NCI-H2171 (cell line): Measurements from ENCODE around the gene TRAPPC2L.
"Not testable (repeated sequence)": the region's sequence is repeated elsewhere in the genome, so short reads cannot be mapped to it uniquely, and the experiment has no call there.

ENCODE experiments used
- DNase-seq: peaks from one replicate; lab custom pipeline; 2025; lab: John Stamatoyannopoulos, UW

Gene TRAPPC2L

DNA sequence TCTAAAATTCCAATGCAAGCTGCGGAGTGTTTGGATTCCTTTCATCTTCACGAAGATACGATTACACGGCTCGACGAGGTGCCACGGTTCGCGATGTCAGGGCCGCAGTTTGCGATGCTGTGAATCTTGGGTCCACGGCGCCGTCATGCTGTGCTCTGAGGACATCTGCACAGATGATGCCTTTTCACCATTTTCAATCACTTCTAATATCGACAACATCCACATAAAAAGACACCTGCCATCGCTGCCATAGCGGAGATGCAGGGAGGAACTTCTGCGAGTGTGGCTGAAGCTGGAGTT lies 38.4 kb upstream of the TRAPPC2L start:
- DNase-seq, result no peak

DNA sequence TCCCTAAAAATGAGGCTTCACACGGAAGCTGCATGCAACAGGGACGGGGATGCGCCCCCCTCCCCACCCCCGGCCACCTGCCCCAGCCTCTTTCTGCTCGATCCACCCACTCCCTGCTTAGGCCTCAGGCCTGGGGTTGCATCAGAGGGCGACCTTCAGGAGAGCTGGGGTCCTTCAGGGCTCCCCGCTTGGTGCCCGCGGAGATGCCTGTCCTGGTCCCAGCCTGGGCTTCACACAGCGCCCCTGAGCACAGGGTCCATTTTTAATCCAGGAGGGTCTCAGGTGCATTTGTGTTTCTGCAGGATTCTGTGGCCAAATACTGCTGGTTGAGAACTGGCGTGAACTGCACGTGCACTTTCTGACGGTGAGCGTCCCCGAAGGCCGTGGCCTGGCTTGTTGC lies 37.8 kb upstream of the TRAPPC2L start:
- DNase-seq, result no peak

DNA sequence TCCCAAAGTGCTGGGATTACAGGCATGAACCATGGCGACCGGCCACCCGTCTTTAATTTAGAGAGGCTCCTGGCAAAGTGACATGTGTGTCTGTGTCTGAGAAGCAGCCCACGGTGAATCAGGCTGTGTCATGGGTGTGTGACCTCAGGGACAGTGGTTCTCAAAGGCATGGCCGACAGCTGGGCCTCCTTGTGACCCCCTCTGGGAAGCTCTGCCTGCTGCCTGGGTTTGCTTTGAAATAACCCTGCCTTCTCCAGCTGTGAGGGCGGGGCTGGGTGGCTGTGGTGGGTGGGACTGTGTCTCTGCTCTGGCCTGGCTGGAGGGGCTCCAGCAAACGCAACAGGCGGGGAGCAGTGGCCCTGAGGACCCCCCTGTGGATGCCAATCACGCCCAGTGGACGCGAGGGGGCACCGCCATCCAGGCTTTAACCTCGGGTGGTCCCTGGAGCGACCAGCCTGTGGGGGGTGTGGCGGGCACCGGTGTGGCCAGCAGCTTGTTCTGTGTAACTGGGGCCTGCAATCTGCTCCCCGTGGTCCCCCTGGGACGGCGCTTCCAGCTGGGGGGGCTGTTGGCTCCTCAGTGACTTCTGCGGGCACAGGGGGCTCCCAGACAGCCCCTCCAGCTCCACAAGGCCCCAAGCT lies 36.4 kb upstream of the TRAPPC2L start:
- DNase-seq, result no peak

GRCh38 chr16:88821168-88821850 lies 35.6 kb upstream of the TRAPPC2L start:
- DNase-seq, result no peak

- DNase-seq, result no peak
Measured at GRCh38 chr16:88822281-88823040, 34.5 kb upstream of the TRAPPC2L start.

- not testable (repeated sequence) for DNase-seq
Measured at GRCh38 chr16:88823646-88824045, 33.3 kb upstream of the TRAPPC2L start.

DNA sequence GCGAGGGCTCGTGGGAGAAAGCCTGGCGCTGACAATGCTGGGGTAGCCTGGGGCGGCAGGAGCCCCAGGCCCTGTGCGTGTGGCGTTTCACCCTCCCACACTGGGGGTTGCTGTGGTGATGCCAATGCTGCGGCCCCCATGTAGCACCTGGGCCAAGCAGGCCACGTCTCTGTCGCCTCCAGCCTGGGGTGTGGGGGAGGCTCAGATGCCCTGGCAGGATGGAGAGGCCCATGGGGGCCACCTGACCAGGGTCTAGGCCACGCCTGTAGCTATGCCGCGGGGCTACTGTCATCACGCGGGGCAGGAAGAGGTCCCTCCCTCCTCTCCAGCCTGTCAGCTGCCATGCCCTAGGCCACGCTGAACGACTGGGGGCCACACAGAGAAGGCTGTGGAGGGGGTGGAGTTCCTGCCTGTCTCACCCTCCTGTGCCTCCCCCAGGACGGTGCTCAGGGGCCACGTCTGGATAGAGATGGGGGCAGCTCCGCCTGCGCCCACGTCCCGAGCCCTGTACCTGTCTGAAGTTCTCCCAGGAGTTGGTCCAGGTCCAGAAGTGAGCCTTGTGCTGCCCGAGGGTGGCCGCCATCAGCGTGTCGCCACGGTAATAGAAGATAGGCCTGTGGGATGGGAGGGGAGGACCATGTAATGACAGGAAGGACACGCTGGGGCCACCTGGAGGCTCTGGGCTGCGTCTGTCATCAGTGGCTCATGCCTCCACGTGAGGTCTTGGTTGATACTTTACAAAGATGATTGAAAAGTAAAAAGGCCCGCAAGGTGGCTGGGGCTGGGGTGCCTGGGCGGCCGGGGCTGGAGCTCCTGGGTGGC lies 32.5 kb upstream of the TRAPPC2L start:
- no peak for DNase-seq

GRCh38 chr16:88825146-88825545 lies 31.8 kb upstream of the TRAPPC2L start:
- no peak for DNase-seq

DNA sequence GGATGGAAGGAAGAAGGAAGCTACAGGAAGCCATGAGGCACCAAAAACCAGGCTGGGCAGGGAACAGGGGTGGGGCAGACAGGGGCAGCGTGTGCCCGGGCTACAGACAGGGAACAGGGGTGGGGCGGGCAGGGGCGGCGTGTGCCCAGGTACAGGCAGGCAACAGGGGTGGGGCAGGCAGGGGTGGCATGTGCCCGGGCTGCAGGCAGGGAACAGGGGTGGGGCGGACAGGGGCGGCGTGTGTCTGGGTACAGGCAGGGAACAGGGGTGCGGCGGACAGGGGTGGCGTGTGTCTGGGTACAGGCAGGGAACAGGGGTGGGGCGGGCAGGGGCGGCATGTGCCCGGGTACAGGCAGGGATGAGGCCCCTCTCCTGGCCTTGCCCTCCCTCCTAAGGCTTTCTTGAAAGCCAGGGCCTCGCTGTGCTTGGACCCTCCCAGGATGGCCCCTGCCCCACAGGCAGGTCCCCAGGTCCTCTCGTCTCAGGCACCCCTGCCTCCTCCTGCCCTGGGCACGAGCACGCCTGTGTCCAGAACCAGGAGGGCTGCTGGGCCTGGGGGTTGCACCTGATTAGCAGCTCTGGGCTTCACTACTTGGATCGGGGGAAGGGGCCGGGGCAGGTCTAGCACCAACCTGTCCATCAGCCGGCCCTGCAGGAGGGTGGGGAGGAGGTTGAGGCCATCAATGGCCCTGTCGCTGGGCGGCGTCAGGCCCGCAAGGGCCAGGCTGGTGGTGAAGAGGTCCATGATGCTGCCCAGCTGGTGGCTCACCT lies 30.7 kb upstream of the TRAPPC2L start:
- DNase-seq, result no peak

GRCh38 chr16:88827727-88828126 lies 29.2 kb upstream of the TRAPPC2L start:
- no peak for DNase-seq

- no peak for DNase-seq
Measured at GRCh38 chr16:88828711-88829110, 28.2 kb upstream of the TRAPPC2L start.

GRCh38 chr16:88830258-88830657 lies 26.7 kb upstream of the TRAPPC2L start:
- peak; percentile 5 for DNase-seq

DNA sequence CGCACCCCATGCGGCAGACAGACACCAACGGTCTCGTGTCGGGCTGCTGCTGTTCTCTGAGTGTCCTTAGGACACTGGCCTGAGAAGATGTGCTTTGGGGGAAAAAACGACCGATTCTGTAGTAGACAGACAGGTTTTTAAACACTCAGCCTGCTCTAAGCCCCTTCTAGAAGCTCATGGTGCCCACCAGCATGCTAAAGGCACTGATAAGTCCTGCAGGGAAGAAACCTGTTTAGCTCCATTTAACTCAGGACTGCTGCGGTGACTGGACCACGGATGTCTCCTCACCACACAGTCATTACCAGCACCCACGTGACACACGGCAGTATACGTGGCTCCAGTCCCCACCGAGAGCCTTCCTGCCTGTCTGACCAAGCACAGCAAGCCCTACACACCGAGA lies 26.1 kb upstream of the TRAPPC2L start:
- no peak for DNase-seq

GRCh38 chr16:88831838-88832237 lies 25.1 kb upstream of the TRAPPC2L start:
- no peak for DNase-seq

GRCh38 chr16:88833086-88833485 lies 23.8 kb upstream of the TRAPPC2L start:
- no peak for DNase-seq

DNA sequence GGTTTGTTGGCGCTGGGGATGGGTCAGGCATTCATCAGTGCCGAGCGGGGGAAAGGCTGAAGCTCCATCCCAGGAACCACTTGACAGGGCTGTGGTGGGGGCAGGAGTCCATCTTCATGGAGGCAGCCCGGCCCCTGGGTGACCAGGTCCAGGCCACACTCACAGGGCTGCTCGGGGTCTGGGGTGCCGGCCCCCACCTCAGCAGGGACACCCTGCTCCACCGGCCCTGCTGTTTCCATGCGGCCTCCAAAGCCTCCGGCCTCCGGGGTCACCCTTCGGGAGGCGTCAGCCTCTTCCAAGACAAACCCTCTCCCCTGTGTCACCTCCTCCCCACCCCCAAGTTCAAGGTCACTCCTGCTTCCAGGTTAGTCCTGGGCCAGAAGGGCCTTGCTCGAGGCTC lies 22.3 kb upstream of the TRAPPC2L start:
- DNase-seq, result no peak

GRCh38 chr16:88835383-88835782 lies 21.5 kb upstream of the TRAPPC2L start:
- DNase-seq, result no peak

GRCh38 chr16:88835818-88836217 lies 21.1 kb upstream of the TRAPPC2L start:
- DNase-seq, result no peak

DNA sequence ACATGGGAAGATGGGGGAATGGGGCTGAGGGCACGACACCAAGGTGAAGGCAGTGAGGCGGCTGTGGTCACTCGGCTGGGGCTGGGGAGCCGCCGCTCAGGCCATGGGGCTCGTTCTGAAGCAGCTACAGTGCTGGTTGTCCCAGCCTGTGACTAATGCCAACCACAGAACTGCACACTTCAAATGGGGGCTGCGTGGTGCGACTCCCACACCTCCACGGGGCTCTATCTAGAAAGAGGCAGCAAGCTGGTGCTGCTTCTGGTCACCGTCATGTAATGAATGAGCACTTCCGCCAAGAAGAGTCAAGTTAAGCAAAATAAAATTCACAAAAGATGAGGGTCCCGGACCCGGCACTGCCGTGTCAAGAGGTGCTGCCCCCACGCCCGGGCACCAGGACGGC lies 20.1 kb upstream of the TRAPPC2L start:
- DNase-seq, result no peak

GRCh38 chr16:88837806-88838205 lies 19.1 kb upstream of the TRAPPC2L start:
- DNase-seq, result no peak

DNA sequence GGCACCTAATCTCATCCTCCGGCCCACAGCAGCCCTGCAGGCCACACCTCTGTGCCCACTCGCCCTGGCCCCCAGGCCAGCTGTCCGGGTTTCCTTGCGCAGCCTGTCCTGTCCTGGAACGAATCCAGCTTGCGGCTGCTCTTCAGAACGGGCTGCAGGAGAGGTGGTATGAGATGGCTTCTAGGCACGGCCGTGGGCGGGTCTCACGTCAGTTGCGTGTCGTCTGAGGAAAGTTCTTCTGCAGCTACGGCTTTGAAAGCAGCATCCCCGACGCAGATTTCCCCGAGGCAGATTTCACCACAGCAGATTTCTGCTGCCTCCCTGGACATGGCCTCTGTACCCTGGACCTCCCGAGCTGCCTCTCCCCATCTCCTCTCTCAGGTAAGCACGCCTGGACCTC lies 18.4 kb upstream of the TRAPPC2L start:
- DNase-seq, result no peak

DNA sequence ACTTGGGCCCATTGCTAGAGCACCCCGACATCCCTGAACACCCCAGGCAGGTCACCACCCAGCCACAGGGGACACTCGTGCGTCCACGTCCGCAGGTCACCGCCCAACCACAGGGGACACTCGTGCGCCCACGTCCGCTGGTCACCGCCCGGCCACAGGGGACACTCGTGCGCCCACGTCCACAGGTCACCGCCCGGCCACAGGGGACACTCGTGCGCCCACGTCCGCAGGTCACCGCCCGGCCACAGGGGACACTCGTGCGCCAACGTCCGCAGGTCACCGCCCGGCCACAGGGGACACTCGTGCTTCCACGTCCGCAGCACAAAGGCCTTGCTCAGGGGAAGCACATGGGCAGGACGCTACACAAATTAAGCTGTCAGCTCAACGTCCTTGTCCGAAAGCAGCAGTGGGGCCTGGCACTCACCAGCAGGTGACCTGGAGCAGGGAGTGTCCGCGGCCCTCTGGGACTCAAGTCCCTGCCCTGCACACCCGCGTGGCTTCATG lies 17.8 kb upstream of the TRAPPC2L start:
- no peak for DNase-seq
